ENCODE data around the gene NTNG1. TPM values are rescaled to one million over a fixed set of nuclear protein-coding genes. Genes with fewer than 3 reads are reported as not detected.

The NTNG1 gene
- total and polyA plus RNA-seq, 9 donors, result 0.28 to 9.1 (median 0.97) TPM

DNA sequence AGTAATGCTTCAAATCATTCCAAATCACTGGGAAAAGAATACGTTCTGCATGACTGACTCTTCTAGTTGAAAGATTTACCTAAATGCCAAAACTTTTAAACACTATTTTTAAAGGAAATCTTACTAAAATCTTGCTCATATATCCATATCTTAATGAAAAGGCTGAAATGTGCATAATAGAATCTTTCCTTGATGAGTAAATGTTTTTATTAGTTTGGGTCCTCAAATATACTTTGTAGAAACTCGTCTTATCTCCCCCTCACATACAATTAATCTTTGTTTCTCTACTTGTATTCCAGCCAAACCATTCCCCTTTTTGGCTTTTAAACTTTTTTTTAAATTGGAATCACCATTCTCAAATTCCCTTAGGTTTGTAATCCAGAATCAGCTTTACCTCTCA lies 110.2 kb downstream of the NTNG1 start:
- H3K9me3 ChIP-seq, result no peaks in the 10 kb centered on the region
- intact Hi-C loops (cut with DNase I), result no loop called here
- no peaks in the 10 kb centered on the region for H3K36me3 ChIP-seq
- H3K27ac ChIP-seq, result no peak overlapping the region
- WGBS, 3 donors, result 29 to 33% (median 30%) methylated on average over 2 of the region's 2 CpGs
- DNase-seq, result no peak
- no peak overlapping the region for H3K4me3 ChIP-seq
- no peaks in the 10 kb centered on the region for H3K27me3 ChIP-seq
- TF ChIP-seq POLR2A (IDR thresholded peaks at IDR 0.05), result no peak
- TF ChIP-seq EP300 (IDR thresholded peaks at IDR 0.05), result no peak
- TF ChIP-seq, protein P1, sequence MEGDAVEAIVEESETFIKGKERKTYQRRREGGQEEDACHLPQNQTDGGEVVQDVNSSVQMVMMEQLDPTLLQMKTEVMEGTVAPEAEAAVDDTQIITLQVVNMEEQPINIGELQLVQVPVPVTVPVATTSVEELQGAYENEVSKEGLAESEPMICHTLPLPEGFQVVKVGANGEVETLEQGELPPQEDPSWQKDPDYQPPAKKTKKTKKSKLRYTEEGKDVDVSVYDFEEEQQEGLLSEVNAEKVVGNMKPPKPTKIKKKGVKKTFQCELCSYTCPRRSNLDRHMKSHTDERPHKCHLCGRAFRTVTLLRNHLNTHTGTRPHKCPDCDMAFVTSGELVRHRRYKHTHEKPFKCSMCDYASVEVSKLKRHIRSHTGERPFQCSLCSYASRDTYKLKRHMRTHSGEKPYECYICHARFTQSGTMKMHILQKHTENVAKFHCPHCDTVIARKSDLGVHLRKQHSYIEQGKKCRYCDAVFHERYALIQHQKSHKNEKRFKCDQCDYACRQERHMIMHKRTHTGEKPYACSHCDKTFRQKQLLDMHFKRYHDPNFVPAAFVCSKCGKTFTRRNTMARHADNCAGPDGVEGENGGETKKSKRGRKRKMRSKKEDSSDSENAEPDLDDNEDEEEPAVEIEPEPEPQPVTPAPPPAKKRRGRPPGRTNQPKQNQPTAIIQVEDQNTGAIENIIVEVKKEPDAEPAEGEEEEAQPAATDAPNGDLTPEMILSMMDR (IDR thresholded peaks at IDR 0.05), result no peak
- H3K4me1 ChIP-seq (ENCODE audit: insufficient read depth), result no peaks in the 10 kb centered on the region

GRCh38 chr1:107251839-107252238 lies 111.0 kb downstream of the NTNG1 start:
- no peak for DNase-seq
- no peaks in the 10 kb centered on the region for H3K4me1 ChIP-seq (ENCODE audit: insufficient read depth)
- no peaks in the 10 kb centered on the region for H3K36me3 ChIP-seq
- TF ChIP-seq, protein P1 (IDR thresholded peaks at IDR 0.05), result no peak
- no peak for TF ChIP-seq EP300 (IDR thresholded peaks at IDR 0.05)
- TF ChIP-seq POLR2A (IDR thresholded peaks at IDR 0.05), result no peak
- H3K9me3 ChIP-seq, result no peaks in the 10 kb centered on the region
- H3K4me3 ChIP-seq, result no peak overlapping the region
- H3K27ac ChIP-seq, result no peak overlapping the region
- no peaks in the 10 kb centered on the region for H3K27me3 ChIP-seq
- 77 to 92% (median 80%) methylated on average over 2 of the region's 2 CpGs for WGBS, 3 donors
- intact Hi-C loops (cut with DNase I), result no loop called here

DNA sequence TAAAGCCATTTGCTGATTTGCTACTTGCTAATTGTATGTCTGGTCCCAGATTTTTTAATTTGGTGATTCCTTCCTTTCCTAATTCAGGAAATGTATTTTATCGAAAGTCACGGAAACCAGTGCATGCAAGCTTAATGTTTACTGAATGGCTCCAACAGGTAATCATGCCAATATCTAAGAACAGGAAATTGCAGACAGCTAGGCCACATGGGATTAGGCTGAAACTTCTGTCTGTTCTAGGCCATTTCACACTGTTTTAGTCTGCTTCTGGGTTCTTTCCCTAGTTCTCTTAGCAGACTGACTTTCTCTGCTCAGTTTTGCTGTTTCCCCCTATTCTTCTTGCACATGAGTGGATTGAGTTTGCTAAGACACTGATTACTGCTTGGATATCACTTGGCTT lies 111.4 kb downstream of the NTNG1 start:
- Histone ChIP-seq H3K4me3 (no peak overlapping the region), H3K36me3 (no peaks in the 10 kb centered on the region), H3K9me3 (no peaks in the 10 kb centered on the region), H3K27me3 (no peaks in the 10 kb centered on the region), H3K4me1 (ENCODE audit: insufficient read depth) (no peaks in the 10 kb centered on the region), H3K27ac (no peak overlapping the region)
- WGBS, 3 donors, result 87 to 90% (median 89%) methylated on average over 2 of the region's 2 CpGs
- intact Hi-C loops (cut with DNase I), result no loop called here
- TF ChIP-seq POLR2A (IDR thresholded peaks at IDR 0.05), result no peak
- TF ChIP-seq EP300 (IDR thresholded peaks at IDR 0.05), result no peak
- TF ChIP-seq, protein P1 (IDR thresholded peaks at IDR 0.05), result no peak
- DNase-seq, result no peak

- intact Hi-C loops (cut with DNase I), result no loop called here
- 66 to 71% (median 67%) methylated on average over 5 of the region's 5 CpGs for WGBS, 3 donors
- no peak overlapping the region for H3K27ac ChIP-seq
- H3K36me3 ChIP-seq, result no peaks in the 10 kb centered on the region
- no peaks in the 10 kb centered on the region for H3K4me1 ChIP-seq (ENCODE audit: insufficient read depth)
- H3K4me3 ChIP-seq, result no peak overlapping the region
- H3K9me3 ChIP-seq, result no peaks in the 10 kb centered on the region
- H3K27me3 ChIP-seq, result no peaks in the 10 kb centered on the region
- TF ChIP-seq, protein P1 (IDR thresholded peaks at IDR 0.05), result no peak
- TF ChIP-seq POLR2A (IDR thresholded peaks at IDR 0.05) (no peak), EP300 (IDR thresholded peaks at IDR 0.05) (no peak)
- DNase-seq, result no peak
Measured at GRCh38 chr1:107254306-107254705, 113.5 kb downstream of the NTNG1 start.

DNA sequence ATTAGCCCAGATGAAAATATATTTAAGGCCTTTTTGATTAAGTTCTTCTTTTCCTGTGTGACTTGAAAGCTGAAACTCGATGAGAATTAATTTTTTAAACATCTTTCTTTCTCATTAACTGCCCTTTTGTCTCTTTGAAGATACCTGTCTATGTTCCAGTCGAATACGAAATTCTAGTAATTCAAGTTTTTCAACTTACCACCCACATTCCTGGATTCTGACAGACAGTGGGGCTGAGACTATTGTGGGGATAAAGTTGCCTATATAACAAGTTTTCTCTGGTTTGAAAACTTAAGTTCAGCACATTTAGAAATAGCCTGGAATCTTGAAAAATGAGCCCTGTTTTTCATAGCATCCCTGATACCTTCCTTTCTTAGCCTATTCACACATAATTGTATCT lies 114.6 kb downstream of the NTNG1 start:
- TF ChIP-seq POLR2A (IDR thresholded peaks at IDR 0.05) (no peak), EP300 (IDR thresholded peaks at IDR 0.05) (no peak)
- TF ChIP-seq, protein P1 (IDR thresholded peaks at IDR 0.05), result no peak
- no peak for DNase-seq
- Histone ChIP-seq H3K36me3 (no peaks in the 10 kb centered on the region), H3K4me3 (no peak overlapping the region), H3K9me3 (no peaks in the 10 kb centered on the region), H3K27ac (no peak overlapping the region), H3K4me1 (ENCODE audit: insufficient read depth) (no peaks in the 10 kb centered on the region), H3K27me3 (no peaks in the 10 kb centered on the region)
- intact Hi-C loops (cut with DNase I), result no loop called here
- 72 to 75% (median 73%) methylated on average over 3 of the region's 3 CpGs for WGBS, 3 donors

Data from ovary (tissue), 9 donors.